H1 (cell line): ENCODE results near the gene PPA2. TPM values are rescaled to one million over a fixed set of nuclear protein-coding genes. Genes with fewer than 3 reads are reported as not detected.

Experiments
- CTCF ChIA-PET: fragments of 300-600 bp; sonication (Branson Sonifier 250); formaldehyde crosslinking; loops from one replicate; lab custom pipeline; 2021; ENCODE audit not compliant: partially characterized antibody; lab: Charles Lee
- POLR2A ChIA-PET: fragments of 300-600 bp; sonication (Branson Sonifier 250); formaldehyde crosslinking; loops from one replicate; lab custom pipeline; 2021; ENCODE audit warnings: inconsistent platforms; ENCODE audit not compliant: partially characterized antibody; lab: Charles Lee
- DNase-seq, 2 experiments: peaks; one replicate each; pipeline versions ENCODE4 v3.0.0 to v3.0.0-alpha.2; 2010 to 2022; ENCODE audit warnings: low spot score in 2 of 2, low read depth in 1 of 2, mixed read lengths in 1 of 2
- FAIRE-seq: peaks from 2 replicates; lab custom pipeline; 2011; peaks lifted over from hg19 to GRCh38; lab: Jason Lieb, UNC
- H2AFZ ChIP-seq: 2 replicates; pipeline ENCODE4 v1.8.1; 2012; ENCODE audit warnings: low read length, inconsistent platforms
- H2AK5ac ChIP-seq: 2 replicates; pipeline ENCODE4 v1.6.1; 2013; ENCODE audit warnings: low read depth, low read length
- H2BK120ac ChIP-seq: replicated peaks from 2 replicates; pipeline ENCODE3; 2013; ENCODE audit warnings: low read depth, low read length, inconsistent platforms
- H2BK12ac ChIP-seq: 2 replicates; pipeline ENCODE4 v1.6.1; 2013; ENCODE audit warnings: low read depth, low read length
- H2BK15ac ChIP-seq: 2 replicates; pipeline ENCODE4 v1.6.1; 2013; ENCODE audit warnings: low read length
- H2BK20ac ChIP-seq: 2 replicates; pipeline ENCODE4 v1.6.1; 2013; ENCODE audit warnings: low read length
- H2BK5ac ChIP-seq: 2 replicates; pipeline ENCODE4 v1.6.1; 2013; ENCODE audit warnings: low read depth, low read length
- H3K14ac ChIP-seq: 2 replicates; pipeline ENCODE4 v1.6.1; 2013; ENCODE audit warnings: inconsistent platforms; ENCODE audit not compliant: insufficient read length
- H3K18ac ChIP-seq: 2 replicates; pipeline ENCODE4 v1.6.1; 2013; ENCODE audit warnings: low read length; ENCODE audit errors: extremely low read depth
- H3K23ac ChIP-seq: 2 replicates; pipeline ENCODE4 v1.6.1; 2013; ENCODE audit warnings: inconsistent platforms; ENCODE audit not compliant: insufficient read length
- H3K23me2 ChIP-seq: 2 replicates; pipeline ENCODE4 v1.6.1; 2013; ENCODE audit warnings: low read depth, low read length
- H3K27ac ChIP-seq: 2 replicates; pipeline ENCODE4 v1.6.1; 2011; ENCODE audit warnings: low read depth, low read length, inconsistent platforms
- H3K27me3 ChIP-seq, 4 experiments: replicated peaks in 1 of 4; 1 replicate in 1 of 4; 2 replicates in 3 of 4; pipeline versions ENCODE4 v1.6.1 to v1.8.1; 2011 to 2013; ENCODE audit warnings: low read length in 3 of 4, mild to moderate bottlenecking in 3 of 4, inconsistent platforms in 2 of 4, mixed read lengths in 2 of 4, moderate library complexity in 1 of 4; ENCODE audit not compliant: control insufficient read depth in 3 of 4, insufficient read depth in 3 of 4; ENCODE audit errors: extremely low read depth in 1 of 4
- H3K36me3 ChIP-seq, 4 experiments: 2 replicates each; pipeline versions ENCODE4 v1.6.1 to v1.8.1; 2011 to 2013; ENCODE audit warnings: mild to moderate bottlenecking in 4 of 4, low read length in 3 of 4, moderate library complexity in 2 of 4, control low read depth in 1 of 4, inconsistent platforms in 1 of 4; ENCODE audit not compliant: insufficient read depth in 4 of 4, control insufficient read depth in 2 of 4
- H3K4ac ChIP-seq: replicated peaks from 2 replicates; pipeline ENCODE3; 2013; ENCODE audit warnings: low read length, low read depth, mixed read lengths, inconsistent platforms; ENCODE audit not compliant: insufficient read length
- H3K4me1 ChIP-seq, 4 experiments: replicated peaks in 1 of 4; 1 replicate in 1 of 4; 2 replicates in 3 of 4; pipeline versions ENCODE4 v1.6.1 to v1.8.1; 2011 to 2013; ENCODE audit warnings: low read length in 3 of 4, inconsistent platforms in 2 of 4, mixed read lengths in 1 of 4; ENCODE audit not compliant: insufficient read depth in 4 of 4, control insufficient read depth in 3 of 4
- H3K4me2 ChIP-seq, 2 experiments: 2 replicates each; pipeline versions ENCODE4 v1.6.1 to v1.8.1; 2011 to 2013; ENCODE audit warnings: low read depth in 2 of 2, low read length in 2 of 2, control low read depth in 1 of 2, inconsistent platforms in 1 of 2, mild to moderate bottlenecking in 1 of 2; ENCODE audit not compliant: insufficient read depth in 1 of 2
- H3K4me3 ChIP-seq, 4 experiments: fragments of 200-600, 300-600 bp in 1 of 4; sonication (generic), shearing (Covaris generic), sonication (Bioruptor Twin) in 1 of 4; 2 replicates each; pipeline versions ENCODE4 v1.5.1 to v1.8.1; 2011 to 2016; ENCODE audit warnings: low read length in 4 of 4, low read depth in 3 of 4, control low read depth in 2 of 4, inconsistent platforms in 2 of 4, mild to moderate bottlenecking in 2 of 4, mixed read lengths in 1 of 4, moderate library complexity in 1 of 4; ENCODE audit not compliant: insufficient read depth in 2 of 4; ENCODE audit errors: extremely low read depth in 1 of 4
- H3K56ac ChIP-seq: replicated peaks from 2 replicates; pipeline ENCODE3; 2013; ENCODE audit warnings: low read depth, mild to moderate bottlenecking, mixed read lengths, low read length, inconsistent platforms; ENCODE audit not compliant: insufficient read length
- H3K79me1 ChIP-seq: 2 replicates; pipeline ENCODE4 v1.6.1; 2013; ENCODE audit warnings: low read depth, low read length, control low read depth
- H3K79me2 ChIP-seq, 2 experiments: 2 replicates each; pipeline versions ENCODE4 v1.6.1 to v1.8.1; 2012 to 2013; ENCODE audit warnings: low read length in 2 of 2, mild to moderate bottlenecking in 2 of 2, inconsistent platforms in 1 of 2; ENCODE audit not compliant: insufficient read depth in 2 of 2, control insufficient read depth in 1 of 2
- H3K9ac ChIP-seq, 4 experiments: replicated peaks in 1 of 4; 1 replicate in 1 of 4; 2 replicates in 3 of 4; pipeline versions ENCODE4 v1.6.1 to v1.8.1; 2011 to 2013; ENCODE audit warnings: low read depth in 3 of 4, low read length in 3 of 4, control low read depth in 2 of 4, mild to moderate bottlenecking in 2 of 4, moderate library complexity in 2 of 4, inconsistent platforms in 1 of 4; ENCODE audit errors: extremely low read depth in 1 of 4
- H3K9me3 ChIP-seq, 2 experiments: 2 replicates each; pipeline versions ENCODE4 v1.6.1 to v1.8.1; 2012 to 2013; ENCODE audit warnings: mild to moderate bottlenecking in 2 of 2, moderate library complexity in 2 of 2, control low read depth in 1 of 2, inconsistent platforms in 1 of 2, low read depth in 1 of 2, low read length in 1 of 2, mixed read lengths in 1 of 2; ENCODE audit not compliant: insufficient read depth in 2 of 2
- H4K20me1 ChIP-seq, 2 experiments: replicated peaks in 1 of 2; 2 replicates each; pipeline versions ENCODE3 to v1.8.1; 2011 to 2013; ENCODE audit warnings: inconsistent platforms in 2 of 2, low read length in 2 of 2, mild to moderate bottlenecking in 1 of 2; ENCODE audit not compliant: insufficient read depth in 2 of 2, control insufficient read depth in 1 of 2
- H4K5ac ChIP-seq: 2 replicates; pipeline ENCODE4 v1.6.1; 2013; ENCODE audit warnings: low read length, low read depth, mixed read lengths, inconsistent platforms; ENCODE audit not compliant: insufficient read length
- H4K8ac ChIP-seq: 2 replicates; pipeline ENCODE4 v1.8.0; 2013; ENCODE audit warnings: mild to moderate bottlenecking, moderate library complexity, low read length, inconsistent platforms; ENCODE audit not compliant: insufficient read depth; ENCODE audit errors: extremely low read depth
- H4K91ac ChIP-seq: replicated peaks from 2 replicates; pipeline ENCODE3; 2013; ENCODE audit warnings: low read length, mixed read lengths, inconsistent platforms; ENCODE audit not compliant: insufficient read length
- CBX5 ChIP-seq: fragments of 300-800, 300-1000 bp; sonication (generic); IDR thresholded peaks from 2 replicates; pipeline ENCODE4 v1.7.1; 2016; ENCODE audit warnings: antibody characterized with exemption, low read length, low read depth
- CEBPB ChIP-seq: IDR thresholded peaks from 2 replicates; pipeline ENCODE4 v1.6.1; 2012; ENCODE audit warnings: low read depth, low read length
- KDM1A ChIP-seq: fragments of 200-600, 300-600 bp; sonication (generic); IDR thresholded peaks from 2 replicates; pipeline ENCODE4 v1.7.1; 2016; ENCODE audit warnings: mild to moderate bottlenecking, low read length, borderline replicate concordance
- MAFK ChIP-seq: IDR thresholded peaks from 2 replicates; pipeline ENCODE4 v1.6.1; 2012; ENCODE audit warnings: low read depth, mild to moderate bottlenecking, improper control_type of control experiment, low read length
- RXRA ChIP-seq: IDR thresholded peaks from 2 replicates; pipeline ENCODE4 v1.6.1; 2011; ENCODE audit warnings: low read depth, mild to moderate bottlenecking, low read length, moderate library complexity; ENCODE audit not compliant: insufficient read depth
- SP2 ChIP-seq: IDR thresholded peaks from 2 replicates; pipeline ENCODE4 v1.6.1; 2012; ENCODE audit warnings: mild to moderate bottlenecking, low read length, inconsistent platforms
- TEAD4 ChIP-seq: IDR thresholded peaks from 2 replicates; pipeline ENCODE4 v1.6.1; 2012; ENCODE audit warnings: low read depth, low read length, inconsistent platforms, mixed read lengths
- YY1 ChIP-seq: IDR thresholded peaks from 2 replicates; pipeline ENCODE4 v1.6.1; 2011; ENCODE audit warnings: low read depth, mild to moderate bottlenecking, low read length
- whole genome bisulfite sequencing, 2 experiments: shearing (Covaris generic) in 1 of 2; methylation state at CpG; one replicate each; pipeline versions ENCODE4 v1.1.6 to v1.1.7; 2013 to 2015; ENCODE audit warnings: low lambda C conversion rate in 2 of 2, mixed read lengths in 2 of 2, inconsistent platforms in 1 of 2, low coverage in 1 of 2, missing lambda C conversion rate in 1 of 2; ENCODE audit not compliant: insufficient replicate concordance in 2 of 2, insufficient coverage in 1 of 2, insufficient read length in 1 of 2; ENCODE audit errors: extremely low coverage in 1 of 2, missing lambda C conversion rate in 1 of 2; 5-methylcytosine and 5-hydroxymethylcytosine counted together
- long read RNA-seq, 2 experiments: library from RNA in 1 of 2; library from capped mRNA in 1 of 2; stranded (forward); transcript quantifications; one replicate each; pipeline ENCODE4 v2.0.0, GENCODE V29; 2021; ENCODE audit warnings: inconsistent platforms in 1 of 2
- polyA minus RNA-seq, 3 experiments: library from RNA; depleted of rRNA, polyadenylated mRNA; stranded (reverse); fragments of >200 nt; gene quantifications; 1 replicate in 2 of 3; 2 replicates in 1 of 3; pipeline ENCODE4 v1.2.3, GENCODE V29; 2011
- polyA plus RNA-seq, 7 experiments: library from polyadenylated mRNA; depleted of rRNA in 3 of 7; stranded (reverse) in 5 of 7; unstranded in 2 of 7; fragments of >200 nt in 5 of 7; fragments of 200-250 nt in 2 of 7; gene quantifications; 1 replicate in 5 of 7; 2 replicates in 1 of 7; 4 replicates in 1 of 7; pipeline versions ENCODE4 v1.2.1 to v1.2.3, GENCODE V29; 2011 to 2013; ENCODE audit warnings: missing spikeins in 2 of 7, mixed read lengths in 2 of 7
- total RNA-seq: library from RNA; stranded (reverse); fragmentation: NEBNext Ultra II Directional; extraction: Animal tissue kit (Norgen Biotek cat#: 25700); gene quantifications from 2 replicates; pipeline ENCODE4 v1.2.1, GENCODE V29; 2021

PPA2 gene
- total RNA-seq = 62.7 and 67.0 TPM in 2 replicates
- polyA plus RNA-seq (2011; rRNA removed) = 18.4 and 24.9 TPM in 2 replicates
- polyA plus RNA-seq (2011; cell fraction: cytosol; rRNA removed) = 44.2 TPM
- 25.4 TPM for polyA plus RNA-seq (2011; cell fraction: nucleus; rRNA removed)
- polyA plus RNA-seq (2012, experiment 1 of 2) = 42.1 to 53.5 TPM (median 47.6 TPM) in 4 replicates
- polyA plus RNA-seq (2012, experiment 2 of 2) = 54.7 TPM
- polyA plus RNA-seq (2013, experiment 1 of 2) = 69.7 TPM
- polyA plus RNA-seq (2013, experiment 2 of 2) = 81.8 TPM
- 18.2 and 19.9 TPM in 2 replicates for polyA minus RNA-seq (2011; rRNA and poly(A)+ RNA removed)
- polyA minus RNA-seq (2011; cell fraction: cytosol; rRNA and poly(A)+ RNA removed) = 50.3 TPM
- 123 TPM for polyA minus RNA-seq (2011; cell fraction: nucleus; rRNA and poly(A)+ RNA removed)
- long read RNA-seq, experiment 1, transcript PPA2-201 (12 exons, 1,684 nt) = major isoform, 27 of 65 reads
- long read RNA-seq, experiment 1, partial matches to known transcripts = 16 of 65 reads
- long read RNA-seq, experiment 1, other reads (novel, unspliced or antisense) = 6 of 65 reads
- long read RNA-seq, experiment 2, transcript PPA2-201 (12 exons, 1,684 nt) = major isoform, 28 of 41 reads
- long read RNA-seq, experiment 2, partial matches to known transcripts = 1 of 41 reads
- long read RNA-seq, experiment 2, other reads (novel, unspliced or antisense) = 7 of 41 reads

GRCh38 chr4:105473324-105474098, at the start of gene PPA2:
Gene PPA2, minus strand, starts transcription at chr4:105474062. Its CDS starts 12 bp downstream, at chr4:105474050.
- CTCF ChIA-PET = interaction anchor here (0.6 to 1.8 kb wide), 25 partner anchors 9 to 740 kb away, joined by 3 to 10 read pairs (median 4); no protein-coding TSS in a partner anchor
- Histone ChIP-seq H3K56ac (peak within 1 kb of the TSS; percentile 84), H2BK5ac (peak within 1 kb of the TSS; percentile 90), H3K4me3 (peak within 1 kb of the TSS; percentile 82 to 88 (median 82)), H2BK20ac (no peak within 1 kb of the TSS), H3K27me3 (peaks cover 0 to 3% (median 0%) of the 10 kb centered on the region in 4 experiments; a peak in 3 of 7 replicates), H3K18ac (peak within 1 kb of the TSS; percentile 89; the same call in 1 of the 2 replicates), H3K79me2 (peaks cover 3 to 44% of the 10 kb centered on the region in 2 experiments), H2BK120ac (peak within 1 kb of the TSS; percentile 58), H3K9me3 (no peaks in the 10 kb centered on the region), H3K4ac (no peak within 1 kb of the TSS), H2BK15ac (no peak within 1 kb of the TSS), H4K20me1 (peaks cover 3 to 10% of the 10 kb centered on the region in 2 experiments), H3K4me1 (peaks cover 0 to 5% (median 3%) of the 10 kb centered on the region in 4 experiments; a peak in 3 of 7 replicates), H4K91ac (peak within 1 kb of the TSS; percentile 89), H3K79me1 (no peaks in the 10 kb centered on the region), H3K23ac (no peak within 1 kb of the TSS), H3K27ac (peak within 1 kb of the TSS; percentile 88), H3K4me2 (peak within 1 kb of the TSS; percentile 79 to 82), H2AK5ac (no peak within 1 kb of the TSS), H3K36me3 (no peaks in the 10 kb centered on the region), H3K14ac (no peak within 1 kb of the TSS), H4K8ac (peak within 1 kb of the TSS; percentile 97), H4K5ac (peak within 1 kb of the TSS; percentile 90), H3K9ac (peak within 1 kb of the TSS; percentile 86 to 94 (median 88)), H2BK12ac (no peak within 1 kb of the TSS), H2AFZ (peak within 1 kb of the TSS; percentile 87; the same call in 1 of the 2 replicates), H3K23me2 (peaks cover 5% of the 10 kb centered on the region)
- no peak for FAIRE-seq
- POLR2A ChIA-PET = interaction anchor here (0.6 to 2.3 kb wide), 16 partner anchors 9 to 451 kb away, joined by 3 to 15 read pairs (median 3); partner anchors contain the start of gene TET2
- peak; percentile 63 to 81 for DNase-seq
- WGBS, 2 experiments = 1% methylated on average over 39 of the region's 72 CpGs; no CpG with 5 or more reads in 1 of the 2 experiments
- no peak for TF ChIP-seq KDM1A
- TF ChIP-seq CEBPB = no peak
- TF ChIP-seq SP2 = no peak
- no peak for TF ChIP-seq CBX5
- TF ChIP-seq TEAD4 = peak; percentile 62; the same call in 1 of the 2 replicates
- no peak for TF ChIP-seq MAFK
- peak; percentile 85 for TF ChIP-seq YY1
- no peak for TF ChIP-seq RXRA
